Measurements from ENCODE around the gene CHPF2. TPM values are rescaled to one million over a fixed set of nuclear protein-coding genes. Genes with fewer than 3 reads are reported as not detected.

The CHPF2 gene
- total RNA-seq, 1 donor from 2014 or later = 37.2 TPM

DNA sequence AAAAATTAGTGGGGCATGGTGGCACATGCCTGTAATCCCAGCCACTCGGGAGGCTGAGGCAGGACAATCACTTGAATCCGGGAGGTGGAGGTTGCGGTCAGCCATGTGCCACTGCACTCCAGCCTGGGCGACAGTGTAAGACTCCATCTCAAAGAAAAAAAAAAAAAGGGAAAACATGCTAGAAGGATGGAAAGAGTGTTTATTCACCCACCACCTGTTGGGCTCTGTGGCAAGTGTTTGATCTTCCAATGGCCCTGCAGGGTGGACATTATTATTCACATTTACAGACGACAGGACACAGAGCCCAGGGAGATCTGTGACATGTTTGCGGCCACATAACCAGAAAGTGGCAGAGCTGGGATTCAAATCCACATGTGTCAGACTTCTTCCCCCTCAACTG, 49.4 kb downstream of the CHPF2 start:
- H3K27ac ChIP-seq = no peak overlapping the region
- intact Hi-C loops (cut with DNase I) = no loop called here

DNA sequence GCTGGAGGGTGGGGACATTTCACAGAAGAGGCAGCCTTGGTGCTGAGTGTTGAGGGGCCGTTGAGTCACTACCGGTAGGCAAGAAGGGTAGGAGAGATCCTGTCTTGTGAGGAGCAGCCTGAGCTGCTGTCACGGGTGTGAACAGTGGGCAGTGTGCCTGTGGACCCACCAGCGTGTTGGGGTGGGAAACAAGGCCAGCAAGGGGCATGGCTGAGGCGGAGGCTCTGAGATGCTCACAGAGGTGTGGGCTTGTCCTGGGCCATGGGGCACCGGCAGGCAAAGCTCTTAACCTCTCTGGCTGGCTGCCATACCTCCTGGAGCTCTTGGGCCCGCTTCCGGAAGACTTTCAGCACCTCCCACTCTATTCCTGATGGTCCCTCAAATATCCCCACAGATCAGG, 49.8 kb downstream of the CHPF2 start:
- peaks cover 11% of the 10 kb centered on the region for H3K4me1 ChIP-seq
- DNase-seq (no peak), ATAC-seq (no peak)
- H3K36me3 ChIP-seq = no peaks in the 10 kb centered on the region
- intact Hi-C loops (cut with DNase I) = no loop called here
- no peaks in the 10 kb centered on the region for H3K9me3 ChIP-seq
- TF ChIP-seq CTCF (IDR thresholded peaks at IDR 0.05) = no peak
- H3K27ac ChIP-seq = no peak overlapping the region
- H3K27me3 ChIP-seq = no peaks in the 10 kb centered on the region
- no peak overlapping the region for H3K4me3 ChIP-seq

More for the DNA sequence above, 49.4 kb downstream of the CHPF2 start:
- no peaks in the 10 kb centered on the region for H3K27me3 ChIP-seq
- ATAC-seq (no peak), DNase-seq (no peak)
- no peak overlapping the region for H3K4me3 ChIP-seq
- H3K36me3 ChIP-seq = no peaks in the 10 kb centered on the region
- no peaks in the 10 kb centered on the region for H3K9me3 ChIP-seq
- TF ChIP-seq CTCF (IDR thresholded peaks at IDR 0.05) = no peak
- peaks cover 11% of the 10 kb centered on the region for H3K4me1 ChIP-seq

- no peak overlapping the region for H3K27ac ChIP-seq
- no peaks in the 10 kb centered on the region for H3K9me3 ChIP-seq
- no peaks in the 10 kb centered on the region for H3K36me3 ChIP-seq
- H3K4me3 ChIP-seq = no peak overlapping the region
- no peaks in the 10 kb centered on the region for H3K27me3 ChIP-seq
- intact Hi-C loops (cut with DNase I) = no loop called here
- H3K4me1 ChIP-seq = peaks cover 5% of the 10 kb centered on the region
- ATAC-seq = no peak
- no peak for TF ChIP-seq CTCF (IDR thresholded peaks at IDR 0.05)
- no peak for DNase-seq
These were observed 51.0 kb downstream of the CHPF2 start for GRCh38 chr7:151283302-151283701.

DNA sequence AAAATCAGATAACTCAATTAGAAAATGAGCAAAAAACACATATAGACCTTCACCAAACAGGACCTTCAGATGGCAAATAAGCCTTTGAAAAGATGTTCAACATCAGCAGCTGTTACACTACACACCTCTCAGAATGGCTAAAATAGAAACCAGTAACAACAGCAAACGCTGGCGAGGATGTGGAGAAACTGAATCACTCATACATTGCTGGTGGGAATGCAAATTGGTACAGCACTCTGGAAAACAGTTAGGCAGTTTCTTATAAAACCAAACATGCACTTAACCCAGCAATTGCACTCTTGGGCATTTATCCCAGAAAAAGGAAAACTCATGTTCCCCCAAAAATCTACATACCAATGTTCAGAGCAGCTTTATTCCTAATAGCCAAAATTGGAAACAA, 53.9 kb downstream of the CHPF2 start:
- TF ChIP-seq CTCF (IDR thresholded peaks at IDR 0.05) = no peak
- no peaks in the 10 kb centered on the region for H3K36me3 ChIP-seq

More for the DNA sequence above, 53.9 kb downstream of the CHPF2 start:
- Histone ChIP-seq H3K27ac (no peak overlapping the region), H3K4me1 (peaks cover 5% of the 10 kb centered on the region), H3K27me3 (no peaks in the 10 kb centered on the region), H3K4me3 (no peak overlapping the region), H3K9me3 (no peaks in the 10 kb centered on the region)
- intact Hi-C loops (cut with DNase I) = no loop called here
- DNase-seq (no peak), ATAC-seq (no peak)

Other genes starting within 250 kb of the CHPF2 start
- 42.9 TPM for gene NOS3, start 241.5 kb upstream of the CHPF2 start, total RNA-seq
- gene ATG9B, start 208.0 kb upstream of the CHPF2 start, total RNA-seq = 0.17 TPM
- gene ABCB8, start 204.0 kb upstream of the CHPF2 start, total RNA-seq = 40.6 TPM
- 2.6 TPM for gene ASIC3, start 184.0 kb upstream of the CHPF2 start, total RNA-seq
- gene CDK5, start 174.6 kb upstream of the CHPF2 start, total RNA-seq = 10.4 TPM
- gene SLC4A2, start 172.9 kb upstream of the CHPF2 start, total RNA-seq = 178 TPM
- gene FASTK, start 151.7 kb upstream of the CHPF2 start, total RNA-seq = 54.2 TPM
- gene TMUB1, start 149.0 kb upstream of the CHPF2 start, total RNA-seq = 36.3 TPM
- 152 TPM for gene AGAP3, start 146.0 kb upstream of the CHPF2 start, total RNA-seq
- not detected for gene GBX1, start 64.8 kb upstream of the CHPF2 start, total RNA-seq
- not detected for gene ASB10, start 45.2 kb upstream of the CHPF2 start, total RNA-seq
- gene H2BK1, start 22.0 kb upstream of the CHPF2 start, total RNA-seq = not detected
- gene ABCF2, start 5.3 kb upstream of the CHPF2 start, total RNA-seq = 26.3 TPM
- gene SMARCD3, start 16.2 kb downstream of the CHPF2 start, total RNA-seq = 61.5 TPM
- gene NUB1, start 109.3 kb downstream of the CHPF2 start, total RNA-seq = 55.2 TPM
- gene WDR86, start 177.6 kb downstream of the CHPF2 start, total RNA-seq = 1.3 TPM
- gene CRYGN, start 207.7 kb downstream of the CHPF2 start, total RNA-seq = not detected